CD4-positive, alpha-beta T cell treated with Interferon alpha-2 for 1 hour (primary cell): Measurements from ENCODE around the gene ZSWIM1.

Source experiments
- DNase-seq, 2 donors: peaks; one replicate each; pipeline ENCODE4 v3.0.0-alpha.2; 2020 to 2022

The ZSWIM1 gene

DNA sequence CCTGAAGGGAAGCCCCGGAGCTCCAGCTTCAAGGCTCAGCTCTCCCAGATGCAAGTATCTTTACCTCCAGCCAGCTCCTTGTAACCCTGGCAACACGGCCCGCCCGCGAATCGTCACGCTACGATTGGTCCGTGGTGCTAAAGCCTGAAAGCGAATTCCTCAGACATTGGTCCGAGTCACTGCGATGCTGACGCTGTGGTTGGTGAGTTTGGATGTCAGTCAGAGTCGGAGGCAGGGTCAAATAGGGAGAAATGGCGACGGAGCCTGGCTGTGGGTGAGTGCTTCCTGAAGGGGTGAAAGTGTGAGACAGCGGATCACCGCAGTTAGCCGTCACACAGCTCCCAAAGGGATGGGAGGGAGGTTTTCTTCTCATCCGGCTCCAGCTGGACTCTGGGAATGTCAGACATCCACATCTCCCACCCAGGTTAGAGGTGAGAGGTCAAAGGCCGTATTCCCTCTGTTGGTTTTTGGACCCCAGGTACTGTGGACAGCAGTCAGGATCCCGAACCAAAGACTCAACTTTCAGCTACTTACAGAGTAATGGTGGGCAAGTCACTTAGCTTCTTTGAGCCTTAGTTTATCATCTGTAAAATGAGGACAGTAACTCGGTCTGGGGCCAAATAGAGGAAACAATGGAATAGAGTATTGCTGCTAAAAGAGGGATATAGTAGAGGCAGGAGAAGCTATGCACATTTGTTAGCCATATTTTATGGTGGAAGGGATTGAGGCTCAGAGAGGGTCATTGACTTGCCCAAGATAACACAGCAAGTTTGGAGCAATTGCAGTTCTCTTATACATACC, at the start of gene ZSWIM1:
TSS of gene ZSWIM1 (plus strand) at position 240 of the 801 bp plus-strand sequence. CDS start 1,366 bp downstream, outside the sequence.
- peak; percentile 97 to 99 for DNase-seq

DNA sequence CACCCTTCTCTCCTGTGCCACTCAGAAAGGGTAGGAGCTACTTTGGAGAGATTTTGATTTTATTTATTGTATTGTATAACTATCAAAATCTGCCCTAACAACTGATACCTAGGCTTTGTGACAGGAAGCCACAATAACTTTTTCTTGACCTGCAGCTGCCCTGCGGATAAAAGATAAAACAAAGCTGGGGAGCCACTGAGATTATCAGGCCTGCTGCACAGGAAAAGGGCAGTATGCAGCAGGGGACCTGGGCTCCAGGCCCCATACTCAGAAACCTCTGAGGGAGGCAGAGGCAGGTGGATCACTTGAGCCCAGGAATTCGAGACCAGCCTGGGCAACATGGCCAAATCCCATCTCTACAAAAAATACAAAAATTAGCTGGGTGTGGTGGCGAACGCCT, 48.4 kb upstream of the ZSWIM1 start:
- DNase-seq, result no peak

DNA sequence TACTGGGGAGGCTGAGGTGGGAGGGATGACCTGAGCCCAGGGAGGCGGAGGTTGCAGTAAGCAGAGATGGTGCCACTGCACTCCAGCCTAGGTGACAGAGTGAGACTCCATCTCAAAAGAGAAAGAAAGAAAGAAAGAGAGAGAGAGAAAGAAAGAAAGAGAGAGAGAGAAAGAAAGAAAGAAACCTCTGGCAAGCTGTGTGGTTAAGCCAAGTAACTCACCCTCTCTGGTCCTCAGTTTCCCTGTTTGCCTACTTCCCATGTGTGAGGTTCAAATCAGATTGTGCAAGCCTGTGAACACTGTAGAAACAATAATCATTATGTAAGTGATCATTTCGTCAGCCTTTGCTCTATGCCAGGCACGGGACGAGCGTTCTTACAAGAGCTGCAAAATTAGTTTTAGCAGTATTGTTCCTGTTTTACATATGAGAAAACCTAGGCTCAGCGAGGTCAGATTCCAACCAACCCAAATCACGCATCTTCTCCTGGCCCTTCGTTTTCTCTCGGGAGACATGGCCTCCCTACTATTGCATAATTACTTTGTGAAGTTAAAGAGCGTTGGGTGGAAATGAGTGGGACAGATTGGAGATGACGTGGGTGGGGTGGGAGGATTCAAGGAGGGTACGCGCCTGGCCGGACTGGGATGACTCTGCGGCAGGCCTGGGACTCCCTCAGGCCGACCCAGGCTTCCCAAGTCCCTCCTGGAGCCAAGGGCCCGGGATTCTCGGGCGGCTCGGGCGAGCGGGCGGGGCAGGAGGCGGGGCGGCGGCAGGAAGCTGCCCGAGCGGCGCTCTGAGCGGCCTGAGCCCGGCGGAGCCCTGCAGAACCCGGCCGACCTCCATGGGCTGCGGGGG, 47.8 kb upstream of the ZSWIM1 start, which contains the start of gene SNX21:
TSS of gene SNX21 (plus strand) at position 770 of the 853 bp plus-strand sequence. CDS start 121 bp downstream, outside the sequence.
- peak in 1 of 2 donors; percentile 22 for DNase-seq

DNA sequence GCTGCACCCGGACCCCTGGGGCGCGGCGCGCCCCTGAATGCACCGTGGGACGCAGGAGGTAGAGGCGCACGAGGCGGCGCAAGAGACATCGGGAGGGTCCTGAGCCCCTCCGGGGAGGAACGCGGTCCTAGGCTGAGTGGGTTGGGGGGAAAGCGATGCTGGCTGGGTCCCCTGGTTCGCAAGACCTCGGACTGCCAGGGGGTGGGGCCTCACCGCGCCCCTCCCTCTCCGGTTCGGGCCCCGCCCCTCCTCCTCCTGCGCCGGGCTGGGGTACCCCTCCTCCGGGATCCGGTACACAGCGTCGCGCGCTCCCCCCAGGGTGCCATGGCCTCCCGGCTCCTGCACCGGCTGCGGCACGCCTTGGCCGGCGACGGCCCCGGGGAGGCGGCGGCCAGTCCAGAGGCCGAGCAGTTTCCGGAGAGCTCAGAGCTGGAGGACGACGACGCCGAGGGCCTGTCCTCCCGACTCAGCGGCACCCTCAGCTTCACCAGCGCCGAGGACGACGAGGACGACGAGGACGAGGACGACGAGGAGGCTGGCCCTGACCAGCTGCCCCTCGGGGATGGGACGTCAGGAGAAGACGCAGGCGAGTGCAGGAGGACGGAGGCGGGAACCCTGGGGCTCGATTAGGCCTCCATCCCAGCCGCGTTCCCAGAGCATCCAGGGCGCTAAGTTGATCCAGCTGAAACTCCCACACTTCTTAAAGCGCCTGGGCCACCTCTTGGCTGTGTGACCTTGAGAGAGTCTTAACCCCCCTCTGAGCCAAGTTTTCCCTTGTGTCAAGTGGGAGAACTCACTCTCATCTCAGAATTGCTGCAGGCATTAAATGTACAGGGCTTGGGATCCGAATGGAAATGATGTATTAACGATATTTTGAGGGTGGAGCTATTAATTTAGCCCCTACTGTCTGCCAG, 46.9 kb upstream of the ZSWIM1 start:
- DNase-seq, result peak; percentile 40 to 57

DNA sequence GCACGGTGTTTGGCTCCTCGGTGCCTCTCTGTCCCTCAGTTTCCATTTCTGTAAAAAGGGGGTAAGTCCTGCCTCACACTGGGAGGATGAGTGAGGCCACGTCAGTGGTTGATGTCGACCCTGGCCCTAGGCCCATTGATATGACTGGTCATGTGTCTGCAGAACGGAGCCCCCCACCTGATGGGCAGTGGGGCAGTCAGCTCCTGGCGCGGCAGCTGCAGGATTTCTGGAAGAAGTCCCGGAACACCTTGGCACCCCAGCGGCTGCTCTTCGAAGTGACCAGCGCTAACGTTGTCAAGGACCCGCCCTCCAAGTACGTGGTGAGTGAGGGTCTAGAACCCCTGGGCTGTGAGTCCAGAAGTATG, 46.2 kb upstream of the ZSWIM1 start:
- DNase-seq, result no peak

DNA sequence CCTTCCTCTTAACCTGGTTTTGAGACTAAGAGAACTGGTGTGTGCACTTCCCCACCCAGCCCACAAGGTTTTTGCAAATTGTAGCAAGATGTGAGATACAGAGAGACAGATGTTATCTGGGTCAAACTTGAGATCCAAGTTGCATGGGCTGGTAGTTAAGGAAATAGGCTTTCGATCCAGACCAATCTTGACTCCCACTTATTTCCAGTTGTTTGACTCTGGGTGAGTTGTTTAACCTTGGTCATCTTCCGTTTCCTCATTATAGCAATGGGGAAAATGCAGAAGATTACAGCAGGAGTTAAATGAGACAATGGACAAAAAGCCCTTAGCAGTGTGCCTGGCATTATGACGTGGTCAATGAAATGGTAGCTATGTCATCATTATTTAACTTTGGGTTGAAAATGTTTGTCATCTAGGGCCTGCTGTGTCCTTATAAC, 45.7 kb upstream of the ZSWIM1 start:
- no peak for DNase-seq

DNA sequence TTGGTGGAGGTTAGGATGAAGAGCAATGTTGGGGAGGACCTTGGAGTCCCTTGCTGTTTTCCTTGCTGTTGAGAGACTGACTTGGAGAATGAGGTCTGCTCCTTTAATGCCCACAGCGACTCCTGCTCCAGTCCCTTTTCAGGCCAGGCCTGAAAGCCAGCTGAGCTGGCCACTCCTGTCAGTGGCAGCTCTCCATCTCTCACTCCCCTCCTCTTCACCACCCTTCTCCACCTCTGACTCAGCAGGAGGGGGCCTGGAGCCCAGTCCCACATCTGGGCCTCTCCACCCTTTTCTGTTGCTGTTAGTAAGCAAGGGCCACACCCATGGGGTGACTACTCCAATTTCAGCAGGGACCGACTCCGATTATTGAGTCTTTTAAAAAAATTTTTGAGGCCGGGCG, 45.2 kb upstream of the ZSWIM1 start:
- no peak for DNase-seq

DNA sequence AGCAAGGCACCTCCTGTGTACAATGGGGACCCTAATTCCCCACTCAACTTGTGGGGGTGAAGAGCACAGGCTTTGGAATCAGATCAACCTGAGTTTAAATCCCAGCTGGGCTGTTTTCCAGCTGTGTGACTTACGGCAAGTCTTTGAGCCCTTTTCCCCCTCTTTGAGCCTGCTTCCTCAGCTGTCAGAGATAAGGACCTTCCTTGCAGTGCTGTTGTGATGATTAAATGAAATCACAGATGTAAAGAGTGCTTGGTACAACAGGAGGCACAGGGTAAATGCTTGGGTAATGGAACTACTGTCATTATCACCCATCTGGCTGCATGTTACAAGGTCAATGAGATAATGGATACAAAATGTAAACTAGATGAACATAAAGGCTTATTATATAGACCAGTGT, 44.2 kb upstream of the ZSWIM1 start:
- DNase-seq, result no peak

DNA sequence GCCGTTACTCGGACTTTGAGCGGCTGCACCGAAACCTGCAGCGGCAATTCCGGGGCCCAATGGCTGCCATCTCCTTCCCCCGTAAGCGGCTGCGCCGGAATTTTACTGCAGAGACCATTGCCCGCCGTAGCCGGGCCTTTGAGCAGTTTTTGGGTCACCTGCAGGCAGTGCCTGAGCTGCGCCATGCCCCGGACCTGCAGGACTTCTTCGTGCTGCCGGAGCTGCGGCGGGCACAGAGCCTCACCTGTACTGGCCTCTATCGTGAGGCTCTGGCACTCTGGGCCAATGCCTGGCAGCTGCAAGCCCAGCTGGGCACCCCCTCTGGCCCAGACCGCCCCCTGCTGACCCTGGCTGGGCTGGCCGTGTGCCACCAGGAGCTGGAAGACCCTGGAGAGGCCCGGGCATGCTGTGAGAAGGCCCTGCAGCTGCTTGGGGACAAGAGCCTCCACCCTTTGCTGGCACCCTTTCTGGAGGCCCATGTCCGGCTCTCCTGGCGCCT, 40.3 kb upstream of the ZSWIM1 start:
- no peak for DNase-seq

DNA sequence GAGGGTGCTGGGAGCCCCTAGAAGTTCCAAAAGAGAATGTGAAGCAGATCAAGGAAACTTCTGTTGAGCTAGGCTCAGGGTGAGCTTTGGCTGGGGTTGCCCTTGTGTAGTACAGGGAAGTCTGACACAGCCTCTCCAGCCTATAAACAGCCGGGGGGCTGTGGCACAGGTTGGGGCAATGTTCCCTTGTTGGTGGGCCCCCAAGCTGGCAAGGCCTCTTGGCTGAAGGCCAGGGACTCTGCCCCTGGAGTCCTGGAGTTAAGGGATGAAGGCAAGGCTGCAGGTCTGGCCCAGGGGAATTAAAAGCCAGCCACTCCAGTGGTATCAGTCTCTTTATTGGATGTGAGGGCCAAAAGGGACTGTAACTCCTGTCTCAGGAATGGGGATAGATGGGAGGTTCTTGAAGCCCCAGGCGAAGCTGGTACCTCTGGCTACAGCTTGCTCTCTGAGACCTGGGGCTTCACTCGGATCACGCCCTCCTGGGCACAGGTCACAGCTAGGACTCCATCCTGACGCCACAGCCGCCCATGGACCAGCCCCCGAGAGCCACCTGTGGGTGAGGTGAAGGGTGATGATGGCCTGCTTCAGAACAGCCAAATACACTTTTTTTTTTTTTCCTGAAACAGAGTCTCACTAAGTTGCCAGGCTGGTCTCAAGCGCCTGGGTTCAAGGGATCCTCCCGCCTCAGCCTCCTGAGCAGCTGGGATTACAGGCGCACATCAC, 39.5 kb upstream of the ZSWIM1 start:
- no peak for DNase-seq

DNA sequence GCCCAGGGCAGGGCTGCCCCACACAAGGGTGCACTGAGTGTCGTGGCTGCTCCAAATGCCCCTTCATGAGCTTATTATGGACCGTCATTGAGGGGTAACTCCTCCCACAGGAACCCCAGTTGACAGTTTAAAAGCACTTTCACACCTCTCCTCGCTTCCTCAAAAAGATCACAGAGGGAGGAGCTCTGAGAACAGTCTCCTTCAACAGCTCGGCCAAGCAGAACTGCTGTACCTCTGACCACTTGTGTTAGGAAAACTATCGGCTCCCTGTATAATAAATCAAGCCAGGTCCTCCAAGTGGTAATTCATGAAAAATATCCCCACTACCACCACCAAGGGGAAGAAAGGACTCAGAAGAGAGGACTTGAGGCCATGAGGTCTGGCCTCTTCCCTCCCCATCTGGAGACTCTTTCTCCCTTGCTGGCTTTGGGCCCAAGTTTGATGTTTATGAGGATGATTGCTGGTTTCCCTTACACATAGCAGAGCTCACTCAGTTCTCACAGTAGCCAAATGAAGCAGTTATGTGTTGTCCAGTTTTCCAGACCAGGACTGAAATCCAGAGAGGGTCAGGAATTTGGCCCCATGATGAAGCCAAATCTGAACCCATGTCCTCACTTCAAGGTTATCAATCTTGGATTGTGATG, 38.7 kb upstream of the ZSWIM1 start:
- DNase-seq, result peak in 1 of 2 donors; percentile 10

DNA sequence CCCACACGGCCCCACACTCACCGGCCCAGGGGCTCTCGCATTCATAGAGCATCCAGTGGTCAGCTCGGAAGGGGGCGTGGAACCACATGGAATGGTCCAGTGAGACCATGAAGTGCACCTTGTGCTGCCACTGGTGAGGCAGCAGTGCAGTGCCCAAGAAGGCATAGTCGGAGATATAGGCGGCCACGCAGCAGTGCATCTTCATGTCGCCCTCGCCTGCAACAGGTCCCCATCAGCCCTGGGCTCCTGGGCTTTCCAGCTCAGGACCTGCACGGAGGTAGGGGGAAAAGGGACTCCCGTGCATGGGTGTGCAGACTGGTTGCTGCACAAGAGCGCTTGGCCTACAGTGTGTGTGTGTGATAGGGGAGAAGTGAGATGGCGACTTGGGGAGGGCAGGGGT, 37.5 kb upstream of the ZSWIM1 start:
- no peak for DNase-seq

DNA sequence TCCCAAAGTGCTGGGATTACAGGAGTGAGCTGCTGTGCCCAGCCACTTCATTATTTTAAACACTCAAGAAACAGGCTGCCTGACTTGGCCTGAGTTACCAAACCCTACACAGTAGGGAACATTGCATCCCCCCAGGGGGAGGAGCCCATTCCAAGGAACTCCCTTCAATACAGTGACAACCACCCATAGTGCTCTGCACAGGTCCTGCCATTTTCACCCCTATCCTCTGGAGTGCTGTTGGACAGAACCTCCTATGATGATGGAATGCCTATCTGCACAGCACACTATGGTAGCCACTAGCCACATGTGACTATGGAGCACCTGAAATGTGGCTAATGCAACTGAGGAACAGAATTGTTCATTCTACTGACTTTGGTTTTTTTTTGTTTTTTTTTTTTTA, 35.6 kb upstream of the ZSWIM1 start:
- DNase-seq, result no peak

DNA sequence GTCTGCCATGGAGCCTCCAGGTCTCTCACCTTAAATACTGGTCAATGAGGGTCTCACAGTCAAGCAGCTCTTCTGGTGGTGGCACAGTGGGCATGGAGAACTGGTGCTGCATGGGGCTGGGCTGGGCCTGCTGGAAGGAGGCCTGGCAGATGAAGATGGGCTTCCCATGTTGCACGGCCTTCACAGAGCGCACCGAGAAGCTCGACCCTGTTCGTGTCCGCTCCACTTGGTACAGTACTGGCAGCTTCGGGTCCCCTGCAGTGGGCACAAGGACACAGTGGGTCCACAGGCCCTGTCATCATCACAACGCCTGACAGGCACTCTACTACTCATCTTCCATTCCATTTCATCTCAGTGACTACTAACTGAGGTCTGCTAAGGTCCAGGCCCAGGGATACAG, 32.6 kb upstream of the ZSWIM1 start:
- no peak for DNase-seq

DNA sequence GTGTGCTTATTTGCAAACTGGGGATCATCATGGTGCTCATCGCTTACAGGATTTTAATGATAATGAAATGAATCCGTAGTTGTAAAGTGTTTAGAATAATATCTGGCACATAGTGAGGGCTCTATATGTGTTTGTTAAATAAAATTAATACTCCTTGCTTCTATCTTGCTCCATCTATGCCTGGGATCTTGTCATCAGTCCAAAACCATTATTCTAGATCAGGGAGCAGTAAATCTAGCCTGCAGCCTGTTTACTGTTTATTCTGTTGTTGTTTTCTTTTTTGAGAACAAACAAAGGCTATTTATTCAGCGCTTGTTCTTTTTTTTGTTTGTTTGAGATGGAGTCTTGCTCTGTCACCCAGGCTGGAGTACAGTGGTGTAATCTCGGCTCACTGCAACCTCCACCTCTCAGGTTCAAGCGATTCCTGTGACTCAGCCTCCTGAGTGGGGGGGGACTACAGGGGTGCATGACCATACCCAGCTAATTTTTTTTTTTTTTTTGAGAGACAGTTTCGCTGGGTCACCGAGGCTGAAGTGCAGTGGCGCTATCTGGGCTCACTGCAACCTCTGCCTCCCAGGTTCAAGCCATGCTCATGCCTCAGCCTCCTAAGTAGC, 32.0 kb upstream of the ZSWIM1 start:
- no peak for DNase-seq

DNA sequence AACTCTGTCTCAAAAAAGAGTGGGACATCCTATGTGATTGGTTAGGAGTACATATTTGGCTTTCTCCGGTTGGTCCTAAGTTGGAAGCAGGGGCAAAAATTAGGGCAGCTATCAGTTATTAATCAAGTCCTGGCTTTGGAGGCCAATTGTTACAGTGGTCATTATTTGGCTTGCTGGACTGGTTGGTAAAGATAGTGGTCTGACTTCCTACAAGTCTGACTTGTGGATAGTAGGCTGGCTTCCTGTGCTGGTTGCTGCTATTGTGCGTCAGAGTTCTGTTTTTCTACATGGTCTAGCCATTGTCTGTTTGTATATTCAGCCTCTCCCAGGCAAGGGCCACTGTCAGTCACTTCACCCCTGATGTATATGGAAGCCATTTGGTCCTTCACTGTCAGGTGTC, 30.8 kb upstream of the ZSWIM1 start:
- no peak for DNase-seq

DNA sequence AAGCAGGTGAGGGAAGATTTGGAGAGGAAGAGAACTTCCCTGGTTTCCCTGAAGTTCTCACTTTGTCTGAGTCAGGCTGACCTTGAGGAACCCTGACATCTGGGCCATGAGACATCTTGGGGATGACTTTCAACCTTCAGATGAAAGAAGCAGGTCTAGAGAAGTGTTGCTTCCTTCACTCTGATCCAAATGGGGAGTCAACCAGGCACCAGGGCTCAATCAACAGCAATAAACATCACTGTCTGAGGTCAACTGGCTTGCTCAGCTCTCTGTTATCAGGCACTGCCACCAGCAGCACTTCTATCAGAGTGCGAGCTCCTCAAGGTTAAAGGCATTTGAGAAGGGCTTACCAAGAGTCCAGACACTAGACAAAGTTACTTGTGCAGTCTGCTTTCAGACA, 30.1 kb upstream of the ZSWIM1 start:
- DNase-seq, result no peak

DNA sequence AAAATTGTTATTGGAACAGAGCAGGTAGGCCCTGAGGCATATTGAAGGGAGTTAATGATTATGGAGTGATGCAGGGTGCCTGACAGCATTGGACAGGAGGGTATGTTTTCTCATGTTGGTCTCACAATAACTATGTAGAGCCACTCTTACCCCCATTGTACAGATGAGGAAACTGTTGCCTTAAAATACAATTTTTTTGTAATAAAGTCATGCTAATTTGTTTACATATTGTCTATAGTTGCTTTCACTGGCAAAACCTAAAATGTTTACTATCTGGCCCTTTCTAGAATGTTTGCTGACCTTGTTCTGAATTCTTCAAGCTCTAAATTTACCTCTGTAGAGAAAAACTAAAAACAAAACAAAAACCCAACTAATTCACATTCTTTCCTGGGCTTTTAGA, 29.5 kb upstream of the ZSWIM1 start:
- DNase-seq, result no peak

DNA sequence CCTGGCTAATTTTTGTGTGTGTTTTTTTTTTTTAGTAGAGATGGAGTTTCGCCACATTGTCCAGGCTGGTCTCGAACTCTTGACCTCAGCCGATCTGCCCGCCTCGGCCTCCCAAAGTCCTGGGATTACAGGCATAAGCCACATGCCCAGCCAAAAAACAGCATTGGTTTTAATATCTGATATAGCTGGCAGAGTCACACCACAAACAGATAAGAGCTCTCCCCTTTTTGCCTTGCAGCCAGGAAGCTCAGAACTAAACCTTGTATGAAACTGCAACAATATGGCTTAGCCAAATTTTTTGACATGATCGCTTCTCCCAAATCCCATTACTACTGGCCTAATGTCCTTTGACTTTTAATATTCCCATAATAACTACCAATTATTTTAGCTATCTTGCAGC, 28.7 kb upstream of the ZSWIM1 start:
- DNase-seq, result no peak

DNA sequence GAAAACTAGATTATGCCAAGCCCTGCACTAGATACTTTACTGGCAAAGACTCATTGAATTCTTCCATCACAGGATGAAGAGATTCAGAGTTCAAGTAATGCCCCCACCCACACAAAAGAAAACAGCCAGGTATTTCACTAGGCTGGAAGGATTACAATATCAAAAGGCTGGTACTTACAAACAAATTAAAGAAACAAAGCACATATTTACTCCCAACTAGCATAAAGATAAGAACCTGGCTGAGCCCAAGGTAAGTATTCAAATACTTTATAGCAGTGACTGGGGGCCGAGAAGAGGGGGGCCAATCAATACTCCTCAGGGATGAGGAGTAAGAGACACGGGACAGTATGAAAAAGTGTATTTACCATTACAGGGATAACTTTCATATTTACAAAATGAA, 27.5 kb upstream of the ZSWIM1 start:
- no peak for DNase-seq
